Ishikawa (cell line): Measurements from ENCODE around the gene AGAP3.

Source experiments
- EP300 ChIP-seq: IDR thresholded peaks from 2 replicates; pipeline ENCODE4 v1.6.1; 2012; ENCODE audit warnings: borderline replicate concordance
- NFIC ChIP-seq: IDR thresholded peaks from 2 replicates; pipeline ENCODE4 v1.6.1; 2012
- RAD21 ChIP-seq: IDR thresholded peaks from 2 replicates; pipeline ENCODE4 v1.6.1; 2012; ENCODE audit warnings: low read depth
- REST ChIP-seq: IDR thresholded peaks from 2 replicates; pipeline ENCODE4 v1.6.1; 2012; ENCODE audit warnings: low read depth, mild to moderate bottlenecking
- TAF1 ChIP-seq: IDR thresholded peaks from 2 replicates; pipeline ENCODE4 v1.6.1; 2012; ENCODE audit warnings: low read depth, mild to moderate bottlenecking
- TCF12 ChIP-seq: IDR thresholded peaks from 2 replicates; pipeline ENCODE4 v1.6.1; 2012; ENCODE audit warnings: low read depth
- TEAD4 ChIP-seq: IDR thresholded peaks from 2 replicates; pipeline ENCODE4 v1.6.1; 2012

DNA sequence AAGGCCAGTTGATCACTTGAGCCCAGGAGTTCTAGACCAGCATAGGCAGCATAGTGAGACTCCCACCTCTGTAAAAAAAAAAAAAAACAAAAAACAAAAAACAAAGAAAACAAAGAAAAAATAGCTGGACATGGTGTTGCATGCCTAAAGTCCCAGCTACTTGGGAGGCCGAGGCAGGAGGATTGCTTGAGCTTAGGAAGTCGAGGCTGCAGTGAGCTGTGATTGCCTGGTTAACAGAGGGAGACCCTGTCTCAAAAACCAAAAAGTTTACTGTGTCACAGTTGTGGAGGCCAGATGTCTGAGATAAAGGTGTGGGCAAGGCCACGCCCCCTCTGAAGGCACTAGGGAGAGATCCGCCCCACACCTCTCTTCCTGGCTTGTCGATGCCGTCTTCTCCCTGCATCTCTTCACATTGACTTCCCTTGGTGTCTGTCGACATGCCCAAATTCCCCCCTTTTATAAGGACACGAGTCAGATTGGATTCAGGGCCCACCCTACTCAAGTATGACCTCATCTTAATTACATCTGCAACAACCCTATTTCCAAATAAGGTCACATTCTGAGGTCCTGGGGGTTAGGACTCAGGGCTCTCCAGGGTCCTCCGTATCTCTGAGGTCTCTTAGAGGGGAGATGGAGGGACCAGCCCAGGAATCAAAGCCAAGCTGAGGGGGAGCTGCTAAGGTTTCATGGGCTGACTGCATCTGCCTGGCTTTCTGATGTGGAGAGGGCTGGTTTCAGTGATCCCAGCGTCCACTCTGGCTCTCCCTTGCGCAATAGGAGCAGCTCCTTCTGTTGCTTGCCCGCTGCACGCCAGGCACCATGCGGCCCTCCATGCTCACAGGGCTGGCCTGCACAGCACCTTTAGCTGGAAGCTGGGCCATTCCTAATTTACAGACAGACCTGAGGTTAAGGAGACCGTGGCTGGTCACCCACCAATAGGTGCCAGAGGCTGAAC, 23.1 kb downstream of the AGAP3 start:
- TF ChIP-seq RAD21 (no peak), TAF1 (no peak), EP300 (no peak), TCF12 (no peak), REST (no peak), TEAD4 (no peak), NFIC (no peak)
